HEK293 (cell line): ENCODE data around the gene PALM2AKAP2.

ENCODE experiments used
- YY1 ChIP-seq: fragments of 450-650 bp; formaldehyde crosslinking; IDR thresholded peaks from 2 replicates; pipeline ENCODE4 v1.5.1; 2018; ENCODE audit warnings: missing biosample characterization, missing genetic modification characterization
- ZBTB20 ChIP-seq: fragments of 450-650 bp; formaldehyde crosslinking; IDR thresholded peaks from 2 replicates; pipeline ENCODE4 v1.5.1; 2016; ENCODE audit warnings: missing biosample characterization, missing genetic modification characterization
- ZNF449 ChIP-seq: fragments of 450-650 bp; formaldehyde crosslinking; IDR thresholded peaks from 2 replicates; pipeline ENCODE4 v1.5.1; 2017; ENCODE audit warnings: missing biosample characterization, mild to moderate bottlenecking, missing genetic modification characterization, moderate library complexity
- TF ChIP-seq, protein P1 (sequence below): fragments of 450-650 bp; formaldehyde crosslinking; IDR thresholded peaks from 2 replicates; pipeline ENCODE4 v1.5.1; 2016; ENCODE audit warnings: missing biosample characterization, missing genetic modification characterization
- TF ChIP-seq, protein P2 (sequence below): fragments of 450-650 bp; formaldehyde crosslinking; IDR thresholded peaks from 2 replicates; pipeline ENCODE4 v1.5.1; 2016; ENCODE audit warnings: missing biosample characterization, missing genetic modification characterization, low read depth
- TF ChIP-seq, protein P3 (sequence below): fragments of 450-650 bp; IDR thresholded peaks from 2 replicates; pipeline ENCODE4 v1.5.1; 2018; ENCODE audit warnings: missing biosample characterization, mild to moderate bottlenecking, missing genetic modification characterization

- TF ChIP-seq, protein P1, sequence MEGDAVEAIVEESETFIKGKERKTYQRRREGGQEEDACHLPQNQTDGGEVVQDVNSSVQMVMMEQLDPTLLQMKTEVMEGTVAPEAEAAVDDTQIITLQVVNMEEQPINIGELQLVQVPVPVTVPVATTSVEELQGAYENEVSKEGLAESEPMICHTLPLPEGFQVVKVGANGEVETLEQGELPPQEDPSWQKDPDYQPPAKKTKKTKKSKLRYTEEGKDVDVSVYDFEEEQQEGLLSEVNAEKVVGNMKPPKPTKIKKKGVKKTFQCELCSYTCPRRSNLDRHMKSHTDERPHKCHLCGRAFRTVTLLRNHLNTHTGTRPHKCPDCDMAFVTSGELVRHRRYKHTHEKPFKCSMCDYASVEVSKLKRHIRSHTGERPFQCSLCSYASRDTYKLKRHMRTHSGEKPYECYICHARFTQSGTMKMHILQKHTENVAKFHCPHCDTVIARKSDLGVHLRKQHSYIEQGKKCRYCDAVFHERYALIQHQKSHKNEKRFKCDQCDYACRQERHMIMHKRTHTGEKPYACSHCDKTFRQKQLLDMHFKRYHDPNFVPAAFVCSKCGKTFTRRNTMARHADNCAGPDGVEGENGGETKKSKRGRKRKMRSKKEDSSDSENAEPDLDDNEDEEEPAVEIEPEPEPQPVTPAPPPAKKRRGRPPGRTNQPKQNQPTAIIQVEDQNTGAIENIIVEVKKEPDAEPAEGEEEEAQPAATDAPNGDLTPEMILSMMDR: no peak
- TF ChIP-seq, protein P2, sequence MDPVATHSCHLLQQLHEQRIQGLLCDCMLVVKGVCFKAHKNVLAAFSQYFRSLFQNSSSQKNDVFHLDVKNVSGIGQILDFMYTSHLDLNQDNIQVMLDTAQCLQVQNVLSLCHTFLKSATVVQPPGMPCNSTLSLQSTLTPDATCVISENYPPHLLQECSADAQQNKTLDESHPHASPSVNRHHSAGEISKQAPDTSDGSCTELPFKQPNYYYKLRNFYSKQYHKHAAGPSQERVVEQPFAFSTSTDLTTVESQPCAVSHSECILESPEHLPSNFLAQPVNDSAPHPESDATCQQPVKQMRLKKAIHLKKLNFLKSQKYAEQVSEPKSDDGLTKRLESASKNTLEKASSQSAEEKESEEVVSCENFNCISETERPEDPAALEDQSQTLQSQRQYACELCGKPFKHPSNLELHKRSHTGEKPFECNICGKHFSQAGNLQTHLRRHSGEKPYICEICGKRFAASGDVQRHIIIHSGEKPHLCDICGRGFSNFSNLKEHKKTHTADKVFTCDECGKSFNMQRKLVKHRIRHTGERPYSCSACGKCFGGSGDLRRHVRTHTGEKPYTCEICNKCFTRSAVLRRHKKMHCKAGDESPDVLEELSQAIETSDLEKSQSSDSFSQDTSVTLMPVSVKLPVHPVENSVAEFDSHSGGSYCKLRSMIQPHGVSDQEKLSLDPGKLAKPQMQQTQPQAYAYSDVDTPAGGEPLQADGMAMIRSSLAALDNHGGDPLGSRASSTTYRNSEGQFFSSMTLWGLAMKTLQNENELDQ: no peak
- TF ChIP-seq YY1 (tag by site-specific recombination) (no peak), ZNF449 (tag by site-specific recombination) (no peak), ZBTB20 (tag by site-specific recombination) (no peak)
- TF ChIP-seq, protein P3, sequence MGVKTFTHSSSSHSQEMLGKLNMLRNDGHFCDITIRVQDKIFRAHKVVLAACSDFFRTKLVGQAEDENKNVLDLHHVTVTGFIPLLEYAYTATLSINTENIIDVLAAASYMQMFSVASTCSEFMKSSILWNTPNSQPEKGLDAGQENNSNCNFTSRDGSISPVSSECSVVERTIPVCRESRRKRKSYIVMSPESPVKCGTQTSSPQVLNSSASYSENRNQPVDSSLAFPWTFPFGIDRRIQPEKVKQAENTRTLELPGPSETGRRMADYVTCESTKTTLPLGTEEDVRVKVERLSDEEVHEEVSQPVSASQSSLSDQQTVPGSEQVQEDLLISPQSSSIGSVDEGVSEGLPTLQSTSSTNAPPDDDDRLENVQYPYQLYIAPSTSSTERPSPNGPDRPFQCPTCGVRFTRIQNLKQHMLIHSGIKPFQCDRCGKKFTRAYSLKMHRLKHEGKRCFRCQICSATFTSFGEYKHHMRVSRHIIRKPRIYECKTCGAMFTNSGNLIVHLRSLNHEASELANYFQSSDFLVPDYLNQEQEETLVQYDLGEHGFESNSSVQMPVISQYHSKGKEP: no peak
These were observed 8.0 kb upstream of the PALM2AKAP2 start for GRCh38 chr9:109771796-109772531.
